Coronary artery (tissue), 2 donors: ENCODE data around the gene PAK4.

ENCODE experiments used
- DNase-seq: peaks from one replicate; pipeline ENCODE4 v3.0.0-alpha.2; 2017; ENCODE audit warnings: low spot score
- H3K27ac ChIP-seq, 2 donors: fragments of 200-600 bp; sonication (generic); one replicate each; pipeline ENCODE4 v1.5.1; 2016 to 2019
- H3K4me3 ChIP-seq: fragments of 200-600 bp; sonication (generic); 2 replicates; pipeline ENCODE4 v1.5.1; 2016; ENCODE audit warnings: mild to moderate bottlenecking, moderate library complexity
- TF ChIP-seq, protein P1 (sequence below): fragments of 200-600 bp; sonication (generic); IDR thresholded peaks from one replicate; pipeline ENCODE4 v1.5.1; 2019; ENCODE audit warnings: antibody characterized with exemption

PAK4 gene

DNA sequence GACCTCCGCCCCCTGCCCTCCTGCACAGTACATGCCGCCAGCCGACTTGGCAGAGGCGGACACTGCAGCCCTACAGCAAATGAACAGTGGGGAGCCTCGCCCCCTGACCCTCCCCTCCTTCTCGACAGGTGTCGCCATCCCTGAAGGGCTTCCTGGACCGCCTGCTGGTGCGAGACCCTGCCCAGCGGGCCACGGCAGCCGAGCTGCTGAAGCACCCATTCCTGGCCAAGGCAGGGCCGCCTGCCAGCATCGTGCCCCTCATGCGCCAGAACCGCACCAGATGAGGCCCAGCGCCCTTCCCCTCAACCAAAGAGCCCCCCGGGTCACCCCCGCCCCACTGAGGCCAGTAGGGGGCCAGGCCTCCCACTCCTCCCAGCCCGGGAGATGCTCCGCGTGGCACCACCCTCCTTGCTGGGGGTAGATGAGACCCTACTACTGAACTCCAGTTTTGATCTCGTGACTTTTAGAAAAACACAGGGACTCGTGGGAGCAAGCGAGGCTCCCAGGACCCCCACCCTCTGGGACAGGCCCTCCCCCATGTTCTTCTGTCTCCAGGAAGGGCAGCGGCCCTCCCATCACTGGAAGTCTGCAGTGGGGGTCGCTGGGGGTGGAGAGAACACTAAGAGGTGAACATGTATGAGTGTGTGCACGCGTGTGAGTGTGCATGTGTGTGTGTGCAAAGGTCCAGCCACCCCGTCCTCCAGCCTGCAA, 52.9 kb downstream of the PAK4 start:
- Histone ChIP-seq H3K4me3 (no peak overlapping the region), H3K27ac (no peak overlapping the region)
- DNase-seq = no peak
- TF ChIP-seq, protein P1, sequence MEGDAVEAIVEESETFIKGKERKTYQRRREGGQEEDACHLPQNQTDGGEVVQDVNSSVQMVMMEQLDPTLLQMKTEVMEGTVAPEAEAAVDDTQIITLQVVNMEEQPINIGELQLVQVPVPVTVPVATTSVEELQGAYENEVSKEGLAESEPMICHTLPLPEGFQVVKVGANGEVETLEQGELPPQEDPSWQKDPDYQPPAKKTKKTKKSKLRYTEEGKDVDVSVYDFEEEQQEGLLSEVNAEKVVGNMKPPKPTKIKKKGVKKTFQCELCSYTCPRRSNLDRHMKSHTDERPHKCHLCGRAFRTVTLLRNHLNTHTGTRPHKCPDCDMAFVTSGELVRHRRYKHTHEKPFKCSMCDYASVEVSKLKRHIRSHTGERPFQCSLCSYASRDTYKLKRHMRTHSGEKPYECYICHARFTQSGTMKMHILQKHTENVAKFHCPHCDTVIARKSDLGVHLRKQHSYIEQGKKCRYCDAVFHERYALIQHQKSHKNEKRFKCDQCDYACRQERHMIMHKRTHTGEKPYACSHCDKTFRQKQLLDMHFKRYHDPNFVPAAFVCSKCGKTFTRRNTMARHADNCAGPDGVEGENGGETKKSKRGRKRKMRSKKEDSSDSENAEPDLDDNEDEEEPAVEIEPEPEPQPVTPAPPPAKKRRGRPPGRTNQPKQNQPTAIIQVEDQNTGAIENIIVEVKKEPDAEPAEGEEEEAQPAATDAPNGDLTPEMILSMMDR = no peak

DNA sequence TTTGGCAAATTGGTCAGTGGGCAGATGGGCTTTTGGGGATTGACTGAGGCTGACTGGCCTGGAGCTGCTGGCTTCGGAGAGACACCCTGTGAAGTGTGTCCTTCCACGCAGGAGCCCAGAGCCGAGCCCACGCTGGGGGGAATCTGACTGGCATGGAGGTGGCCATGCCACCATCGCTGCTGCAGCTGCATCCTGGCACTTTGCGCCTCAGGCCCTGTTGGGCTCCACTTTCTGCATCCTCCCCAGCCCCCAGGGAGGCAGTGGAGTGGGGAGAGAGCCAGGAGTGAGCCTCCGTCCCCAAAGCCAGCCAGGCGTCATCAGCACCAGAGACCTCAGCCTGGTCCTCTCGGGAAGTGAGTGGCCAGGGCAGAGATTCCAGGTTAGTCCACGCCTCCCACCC, 54.2 kb downstream of the PAK4 start:
- TF ChIP-seq, protein P1 = no peak
- H3K27ac ChIP-seq = no peak overlapping the region
- no peak for DNase-seq
- no peak overlapping the region for H3K4me3 ChIP-seq

DNA sequence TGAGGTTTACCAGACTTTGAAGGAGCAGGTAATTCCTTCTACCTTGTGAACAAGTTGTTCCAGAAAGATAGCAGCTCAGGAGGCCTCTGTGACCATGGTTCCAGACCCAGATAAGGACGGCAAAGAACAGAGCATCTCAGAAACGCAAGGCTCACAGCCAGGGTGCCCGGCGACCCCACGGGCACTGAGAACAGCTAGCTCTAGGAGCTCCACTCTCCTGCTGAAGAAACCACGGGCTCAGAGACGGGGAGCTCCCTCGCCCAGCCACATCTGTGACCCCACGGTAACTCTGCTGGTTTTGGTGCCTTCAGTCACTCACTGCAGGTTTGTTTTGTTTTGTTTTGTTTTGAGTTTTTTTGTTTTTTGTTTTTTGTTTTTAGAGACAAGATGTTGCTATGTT, 55.2 kb downstream of the PAK4 start:
- Histone ChIP-seq H3K4me3 (no peak overlapping the region), H3K27ac (no peak overlapping the region)
- TF ChIP-seq, protein P1 = no peak
- DNase-seq = no peak

DNA sequence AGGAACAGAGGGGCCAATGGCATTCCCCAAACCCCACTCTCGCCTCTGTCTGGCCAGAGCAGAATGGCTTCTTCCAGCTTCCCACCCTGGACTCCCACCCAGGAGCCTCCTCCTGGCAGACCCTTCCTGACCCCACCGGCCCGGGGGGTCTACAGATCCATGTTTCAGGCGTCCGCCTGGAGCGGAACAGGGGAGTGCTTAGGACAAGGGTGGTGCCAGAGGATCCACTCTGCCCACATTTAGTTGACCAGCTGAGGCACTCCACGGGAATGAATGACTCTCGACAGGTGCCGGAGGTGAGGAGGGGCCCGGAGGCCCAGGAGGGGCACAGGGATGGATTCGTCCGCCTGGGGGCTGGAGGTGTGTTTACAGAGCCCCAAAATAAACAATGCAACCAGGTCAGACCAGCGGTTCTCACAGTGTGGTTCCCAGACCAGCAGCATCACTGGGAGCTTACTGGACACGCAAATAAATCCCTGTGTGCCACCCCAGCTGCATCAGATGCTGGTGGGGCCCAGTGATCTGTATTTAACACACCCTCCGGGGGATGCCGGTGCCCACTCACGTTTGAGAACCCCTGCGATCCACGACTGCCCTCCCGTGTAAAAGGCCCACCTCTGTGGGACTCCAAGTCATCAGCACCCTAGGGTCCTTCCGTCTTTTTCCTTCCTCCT, 56.1 kb downstream of the PAK4 start:
- Histone ChIP-seq H3K27ac (no peak overlapping the region), H3K4me3 (no peak overlapping the region)
- TF ChIP-seq, protein P1 = no peak
- no peak for DNase-seq

DNA sequence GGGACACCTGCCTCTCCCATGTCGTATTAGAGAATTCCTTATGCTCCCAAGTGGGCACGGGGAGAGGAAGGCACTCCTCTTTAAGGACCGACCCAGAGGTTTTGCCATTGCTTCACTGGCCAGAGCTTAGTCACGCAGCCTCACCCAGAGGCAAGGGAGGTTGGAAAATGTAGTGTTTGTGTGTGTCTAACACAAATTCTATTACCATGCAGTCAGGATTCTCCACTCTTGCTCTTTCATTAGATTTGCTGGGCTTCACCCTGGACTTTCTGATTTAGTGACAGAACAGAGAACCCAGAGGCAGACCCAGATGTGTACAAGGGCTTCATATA, 56.6 kb downstream of the PAK4 start:
- TF ChIP-seq, protein P1 = no peak
- Histone ChIP-seq H3K4me3 (no peak overlapping the region), H3K27ac (no peak overlapping the region)
- no peak for DNase-seq

DNA sequence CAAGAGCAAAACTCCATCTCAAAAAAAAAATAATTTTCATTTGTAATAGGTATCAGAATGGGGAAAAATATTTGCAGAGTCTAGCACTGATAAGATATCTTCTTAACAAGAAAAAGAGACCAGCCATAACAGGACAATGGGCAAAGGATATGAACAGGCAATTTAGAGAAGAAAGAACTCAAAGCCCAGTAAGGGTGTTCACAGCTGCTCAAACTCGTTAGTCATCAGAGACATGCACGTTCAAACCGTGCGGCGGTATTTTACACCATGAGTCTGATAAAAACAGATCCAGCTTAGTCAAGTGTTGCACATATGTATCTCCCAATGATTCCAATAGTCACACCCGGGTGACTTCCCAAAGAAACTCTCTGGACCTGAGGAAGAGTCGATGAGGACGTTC, 57.5 kb downstream of the PAK4 start:
- TF ChIP-seq, protein P1 = no peak
- Histone ChIP-seq H3K27ac (no peak overlapping the region), H3K4me3 (no peak overlapping the region)
- no peak for DNase-seq

DNA sequence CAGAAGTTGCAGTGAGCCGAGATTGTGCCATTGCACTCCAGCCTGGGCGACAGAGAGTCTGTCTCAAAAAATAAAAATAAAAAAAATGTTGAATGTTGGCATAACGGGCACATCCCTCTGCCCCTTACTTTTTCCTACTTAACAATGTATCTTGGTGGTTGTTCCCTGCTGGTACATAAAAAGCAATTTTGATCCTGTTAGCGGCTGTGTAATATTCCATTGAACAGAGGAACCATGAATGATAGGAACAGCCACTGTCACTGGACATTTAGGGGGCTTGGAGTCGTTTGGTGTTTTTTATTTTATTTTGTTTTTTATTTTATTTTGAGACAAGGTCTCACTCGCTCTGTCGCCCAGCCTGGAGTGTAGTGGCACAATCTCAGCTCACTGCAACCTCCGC, 60.8 kb downstream of the PAK4 start:
- H3K27ac ChIP-seq = no peak overlapping the region
- H3K4me3 ChIP-seq = no peak overlapping the region
- TF ChIP-seq, protein P1 = no peak
- no peak for DNase-seq
